Stomach (tissue), 4 donors: ENCODE results near the gene MZT2B.

Experiments used
- CTCF ChIP-seq, 7 experiments: fragments of 450-650 bp in 4 of 7; fragments of 200-600 bp in 3 of 7; sonication (generic) in 3 of 7; IDR thresholded peaks; one replicate each; pipeline ENCODE4 v1.5.1; 2016 to 2019; ENCODE audit warnings: antibody characterized with exemption in 7 of 7, control low read depth in 2 of 7, mild to moderate bottlenecking in 1 of 7
- POLR2A ChIP-seq, 4 donors: fragments of 450-650 bp; IDR thresholded peaks; one replicate each; pipeline ENCODE4 v1.6.1; 2016; ENCODE audit warnings: antibody characterized with exemption in 4 of 4, control low read depth in 2 of 4, mild to moderate bottlenecking in 1 of 4, moderate library complexity in 1 of 4
- POLR2AphosphoS5 ChIP-seq, 3 donors: sonication (generic); formaldehyde crosslinking; IDR thresholded peaks; one replicate each; pipeline ENCODE4 v1.6.1; 2016; ENCODE audit warnings: antibody characterized with exemption in 3 of 3

- no peak for TF ChIP-seq CTCF (IDR thresholded peaks at IDR 0.05)
- TF ChIP-seq POLR2AphosphoS5 (IDR thresholded peaks at IDR 0.05) = no peak
- TF ChIP-seq POLR2A (IDR thresholded peaks at IDR 0.05) = no peak
Observed at GRCh38 chr2:130190237-130190636, 8.2 kb downstream of the MZT2B start.
